Muscle of leg (tissue), 16 donors: ENCODE data around the gene GOLGA6L24. TPM values are rescaled to one million over a fixed set of nuclear protein-coding genes. Genes with fewer than 3 reads are reported as not detected.
"Not testable (repeated sequence)": the region's sequence is repeated elsewhere in the genome, so short reads cannot be mapped to it uniquely, and the experiment has no call there.

Experiments
- DNase-seq: peaks from one replicate; pipeline ENCODE4 v3.0.0; 2013
- H3K27ac ChIP-seq: one replicate; pipeline ENCODE4 v1.5.1; 2013; ENCODE audit warnings: mild to moderate bottlenecking, low read length, control low read depth
- H3K27me3 ChIP-seq: one replicate; pipeline ENCODE4 v1.6.1; 2013; ENCODE audit warnings: low read length; ENCODE audit not compliant: control insufficient read depth, insufficient read depth
- H3K36me3 ChIP-seq: one replicate; pipeline ENCODE4 v1.6.1; 2013; ENCODE audit warnings: low read length; ENCODE audit not compliant: control insufficient read depth, insufficient read depth
- H3K4me1 ChIP-seq: one replicate; pipeline ENCODE4 v1.6.1; 2013; ENCODE audit warnings: low read length; ENCODE audit not compliant: control insufficient read depth, insufficient read depth
- H3K4me3 ChIP-seq: one replicate; pipeline ENCODE4 v1.5.1; 2013; ENCODE audit warnings: low read length, control low read depth
- H3K9me3 ChIP-seq: replicated peaks from 2 replicates; pipeline ENCODE4 v1.6.1; 2013; ENCODE audit warnings: low read depth, low read length; ENCODE audit not compliant: control insufficient read depth
- WGBS: methylation state at CpG from one replicate; pipeline ENCODE4 v1.1.5; 2013; ENCODE audit warnings: missing lambda C conversion rate; ENCODE audit not compliant: insufficient coverage; 5-methylcytosine and 5-hydroxymethylcytosine counted together
- long read RNA-seq, 11 donors: transcript quantifications; one replicate each; lab custom pipeline, GENCODE V29; 2026
- polyA plus RNA-seq, 8 donors: library from polyadenylated mRNA; unstranded; fragments of 120-200 nt; gene quantifications; one replicate each; pipeline versions ENCODE4 v1.2.1 to v1.2.3, GENCODE V29; 2013; ENCODE audit warnings: inconsistent platforms in 1 of 8, low replicate concordance in 1 of 8; ENCODE audit not compliant: insufficient read length in 8 of 8, insufficient read depth in 1 of 8
- total RNA-seq: library from RNA; stranded (reverse); fragments of 120-200 nt; gene quantifications from one replicate; pipeline ENCODE4 v1.2.4, GENCODE V29; 2013

The GOLGA6L24 gene, protein sequence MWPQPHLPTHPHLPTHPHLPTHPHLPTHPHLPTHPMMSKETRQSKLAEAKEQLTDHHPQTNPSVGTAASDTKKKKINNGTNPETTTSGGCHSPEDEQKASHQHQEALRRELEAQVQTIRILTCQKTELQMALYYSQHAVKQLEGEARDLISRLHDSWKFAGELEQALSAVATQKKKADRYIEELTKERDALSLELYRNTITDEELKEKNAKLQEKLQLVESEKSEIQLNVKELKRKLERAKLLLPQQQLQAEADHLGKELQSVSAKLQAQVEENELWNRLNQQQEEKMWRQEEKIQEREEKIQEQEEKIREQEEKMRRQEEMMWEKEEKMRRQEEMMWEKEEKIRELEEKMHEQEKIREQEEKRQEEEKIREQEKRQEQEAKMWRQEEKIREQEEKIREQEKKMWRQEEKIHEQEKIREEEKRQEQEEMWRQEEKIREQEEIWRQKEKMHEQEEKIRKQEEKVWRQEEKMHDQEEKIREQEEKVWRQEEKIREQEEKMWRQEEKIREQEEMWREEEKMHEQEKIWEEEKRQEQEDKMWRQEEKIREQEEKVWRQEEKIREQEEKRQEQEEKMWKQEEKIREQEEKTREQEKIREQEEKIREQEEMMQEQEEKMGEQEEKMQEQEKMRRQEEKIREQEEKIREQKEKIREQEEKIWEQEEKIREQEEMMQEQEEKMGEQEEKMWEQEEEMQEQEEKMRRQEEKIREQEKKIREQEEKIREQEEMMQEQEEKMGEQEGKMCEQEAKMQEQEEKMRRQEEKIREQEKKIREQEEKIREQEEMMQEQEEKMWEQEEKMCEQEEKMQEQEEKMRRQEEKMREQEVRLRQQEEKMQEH
- total RNA-seq: not detected
- under 1 TPM in 5 of 8 donors, not detected in 3; 0.04 to 0.11 (median 0.09) TPM for polyA plus RNA-seq
- long read RNA-seq, donor 1: 0 reads
- long read RNA-seq, donor 2: 0 reads
- long read RNA-seq, donor 3: 0 reads
- long read RNA-seq, donor 4: 0 reads
- long read RNA-seq, donor 5: 0 reads
- long read RNA-seq, donor 6: 0 reads
- long read RNA-seq, donor 7: 0 reads
- long read RNA-seq, donor 8: 0 reads
- long read RNA-seq, donor 9: 0 reads
- long read RNA-seq, donor 10: 0 reads
- long read RNA-seq, donor 11: 0 reads

DNA sequence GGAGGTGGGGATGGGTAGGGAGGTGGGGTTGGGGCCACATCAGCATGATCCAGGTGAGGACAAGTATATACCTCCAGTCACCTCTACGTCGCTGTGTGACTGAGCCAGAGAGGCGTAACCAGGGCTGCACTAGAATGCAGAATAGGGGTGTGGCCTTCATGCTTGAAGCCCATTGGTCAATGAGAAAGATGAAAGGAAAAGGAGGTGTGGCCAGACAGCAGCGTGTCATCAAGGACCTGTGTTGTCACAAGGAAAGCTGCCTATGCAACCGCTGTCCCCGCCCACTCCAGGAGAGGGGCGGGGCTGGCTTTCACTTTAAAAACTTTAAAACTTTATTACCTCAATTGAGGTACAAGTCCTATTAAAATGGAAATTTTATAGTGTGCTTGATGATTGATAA, at the start of gene GOLGA6L24:
Gene GOLGA6L24 (minus strand): TSS at position 101 of the 400 bp plus-strand sequence. CDS start 61 bp downstream, at position 40.
- H3K36me3 ChIP-seq, H3K4me3 ChIP-seq, DNase-seq, H3K4me1 ChIP-seq, H3K27me3 ChIP-seq, H3K9me3 ChIP-seq, H3K27ac ChIP-seq: not testable (repeated sequence)
- whole genome bisulfite sequencing: no CpG with 5 or more reads among the region's 7 CpGs

DNA sequence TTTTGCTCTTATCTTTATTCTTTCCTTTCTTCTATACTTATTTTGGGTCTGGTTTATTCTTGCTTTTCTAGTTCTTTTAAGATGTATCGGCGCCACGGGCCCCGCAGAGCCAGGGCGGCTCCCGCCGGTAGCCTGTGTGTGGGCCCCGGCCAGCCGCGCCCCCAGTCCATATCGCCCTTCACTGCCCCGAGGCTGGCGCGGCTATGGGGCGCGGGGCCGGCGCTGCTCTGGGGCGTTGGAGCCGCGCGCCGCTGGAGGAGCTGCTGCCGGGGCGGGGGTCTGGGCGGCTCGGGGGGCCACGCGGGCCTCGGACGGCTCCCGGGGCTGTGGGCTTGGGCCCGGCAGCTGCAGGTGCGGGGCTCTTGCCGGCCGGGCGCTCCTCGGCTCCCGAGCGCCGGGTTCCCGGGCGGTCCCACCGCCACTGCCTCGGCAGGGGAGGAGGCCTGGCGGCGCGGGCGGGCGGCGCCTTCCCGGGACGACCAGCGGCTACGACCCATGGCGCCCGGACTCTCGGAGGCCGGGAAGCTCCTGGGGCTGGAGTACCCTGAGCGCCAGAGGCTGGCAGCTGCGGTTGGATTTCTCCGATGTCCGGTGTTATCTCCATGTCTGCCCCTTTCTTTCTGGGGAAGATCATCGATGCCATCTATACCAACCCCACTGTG, 45.0 kb upstream of the GOLGA6L24 start:
- WGBS: no CpG with 5 or more reads among the region's 64 CpGs
- not testable (repeated sequence) for H3K4me3 ChIP-seq

DNA sequence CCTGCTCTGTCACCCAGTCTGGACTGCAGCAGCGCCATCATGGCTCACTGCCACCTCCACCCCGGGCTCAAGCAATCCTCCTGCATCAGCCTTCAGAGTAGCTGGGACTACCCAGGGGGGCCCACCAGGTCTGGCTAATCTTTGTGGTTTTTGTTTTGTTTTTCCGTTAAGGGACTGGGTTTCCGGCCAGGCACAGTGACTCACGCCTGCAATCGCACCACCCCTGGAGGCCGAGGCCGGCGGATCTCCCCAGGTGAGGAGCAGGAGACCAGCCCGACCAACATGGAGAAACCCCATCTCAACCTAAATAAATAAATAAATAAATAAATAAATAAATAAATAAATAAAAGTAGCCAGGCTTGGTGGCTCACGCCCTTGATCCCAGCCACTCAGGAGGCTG, 38.1 kb upstream of the GOLGA6L24 start:
- not testable (repeated sequence) for DNase-seq, H3K9me3 ChIP-seq, H3K27ac ChIP-seq, H3K36me3 ChIP-seq, H3K27me3 ChIP-seq, H3K4me1 ChIP-seq, H3K4me3 ChIP-seq
- no CpG with 5 or more reads among the region's 11 CpGs for WGBS

More for the DNA sequence above, 45.0 kb upstream of the GOLGA6L24 start:
- not testable (repeated sequence) for DNase-seq, H3K27ac ChIP-seq, H3K27me3 ChIP-seq, H3K36me3 ChIP-seq, H3K9me3 ChIP-seq, H3K4me1 ChIP-seq

DNA sequence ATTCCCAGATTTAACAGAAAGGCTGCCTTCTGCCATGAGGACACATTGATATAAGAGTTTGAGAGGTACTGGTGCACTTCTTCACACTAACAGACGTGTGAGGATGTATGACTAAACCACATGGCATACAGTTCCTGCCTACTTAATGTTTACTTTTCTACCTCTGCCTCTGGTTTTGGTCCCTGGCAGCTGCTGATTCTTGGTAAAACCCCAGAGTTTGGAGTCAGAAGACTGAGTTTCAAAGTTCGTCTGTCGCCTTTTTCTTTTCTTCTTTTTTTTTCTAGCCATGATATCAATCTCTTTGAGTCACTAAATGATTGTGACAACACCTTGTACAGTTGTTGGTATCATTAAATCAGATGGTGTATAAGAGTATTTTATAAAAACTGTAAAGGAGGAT, 22.2 kb upstream of the GOLGA6L24 start:
- H3K9me3 ChIP-seq, H3K4me3 ChIP-seq, H3K27ac ChIP-seq, H3K36me3 ChIP-seq, DNase-seq, H3K27me3 ChIP-seq, H3K4me1 ChIP-seq: not testable (repeated sequence)
- WGBS: no CpG with 5 or more reads among the region's 3 CpGs

DNA sequence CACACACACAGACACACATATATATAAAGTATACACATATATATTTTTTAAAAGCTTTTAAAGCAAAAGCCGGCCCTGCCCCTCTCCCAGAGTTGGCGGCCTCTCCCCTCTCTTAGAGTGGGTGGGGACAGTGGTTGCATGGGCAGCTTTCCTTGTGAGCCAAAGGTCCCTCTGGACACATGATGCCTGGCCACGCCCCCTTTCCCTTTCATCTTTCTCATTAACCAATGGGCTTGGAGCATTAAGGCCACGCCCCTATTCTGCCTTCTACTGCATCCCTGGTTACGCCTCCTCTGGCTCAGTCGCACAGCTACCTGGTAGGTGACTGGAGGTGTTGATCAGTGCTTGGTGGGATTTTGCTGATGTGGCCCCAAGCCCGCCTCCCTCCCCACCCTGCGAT, 20.5 kb upstream of the GOLGA6L24 start, which contains the start of gene GOLGA8F:
Gene GOLGA8F (plus strand): TSS at position 301 of the 400 bp plus-strand sequence. CDS start 98 bp downstream, at position 399.
- H3K36me3 ChIP-seq, DNase-seq, H3K27ac ChIP-seq, H3K27me3 ChIP-seq, H3K4me1 ChIP-seq, H3K9me3 ChIP-seq, H3K4me3 ChIP-seq: not testable (repeated sequence)
- no CpG with 5 or more reads among the region's 8 CpGs for WGBS

DNA sequence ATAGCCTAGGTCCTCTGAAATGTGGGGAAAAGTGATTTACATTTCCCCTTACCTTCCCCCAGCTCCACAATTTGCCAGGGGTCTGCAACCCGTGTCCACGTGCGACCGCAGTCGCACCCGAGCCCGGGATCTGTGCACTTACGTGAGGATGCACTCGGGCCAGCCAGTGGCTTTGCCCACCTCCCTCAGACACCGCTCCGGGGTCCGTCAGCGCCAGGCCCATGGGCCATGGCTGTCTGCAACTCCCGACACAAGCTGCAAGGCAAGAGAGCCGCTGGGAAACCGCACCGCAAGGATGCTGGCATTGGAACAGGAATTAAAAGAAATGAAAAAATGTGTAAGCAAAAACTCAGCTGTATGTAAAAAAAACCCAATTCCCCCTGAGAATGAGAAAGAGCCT, 7.6 kb upstream of the GOLGA6L24 start:
- DNase-seq, H3K36me3 ChIP-seq, H3K27me3 ChIP-seq, H3K4me3 ChIP-seq, H3K9me3 ChIP-seq, H3K4me1 ChIP-seq, H3K27ac ChIP-seq: not testable (repeated sequence)
- WGBS: no CpG with 5 or more reads among the region's 17 CpGs

DNA sequence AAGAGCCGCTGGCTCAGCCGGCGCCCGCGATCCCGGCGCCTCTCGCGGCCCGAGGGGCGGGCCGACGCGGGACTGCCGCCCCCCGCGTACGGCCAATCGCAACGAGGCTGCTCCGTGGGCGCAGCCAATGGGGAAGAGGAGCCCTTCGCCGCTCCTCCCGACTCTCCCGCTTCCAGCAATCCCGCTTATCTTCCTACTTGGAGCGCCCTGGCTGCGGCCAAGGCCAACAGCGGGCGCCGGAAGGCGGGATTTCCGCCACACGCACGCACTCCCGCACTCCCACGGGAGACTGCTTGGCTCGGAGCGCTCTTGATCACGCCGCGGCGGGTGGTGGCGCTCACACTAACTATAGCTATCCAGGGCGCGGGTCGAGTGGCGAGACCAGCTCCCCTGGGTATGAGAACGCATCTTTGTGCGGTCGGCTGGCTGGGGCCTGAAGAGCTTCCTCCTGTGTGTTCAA, 35.7 kb downstream of the GOLGA6L24 start, which contains the start of gene HERC2:
Gene HERC2 (minus strand): TSS at position 51 of the 460 bp plus-strand sequence. CDS start 746 bp downstream, outside the sequence.
- DNase-seq, H3K27me3 ChIP-seq, H3K4me1 ChIP-seq, H3K36me3 ChIP-seq, H3K9me3 ChIP-seq, H3K27ac ChIP-seq: not testable (repeated sequence)
- no CpG with 5 or more reads among the region's 52 CpGs for WGBS
- peak within 1 kb of the TSS; percentile 27 for H3K4me3 ChIP-seq

DNA sequence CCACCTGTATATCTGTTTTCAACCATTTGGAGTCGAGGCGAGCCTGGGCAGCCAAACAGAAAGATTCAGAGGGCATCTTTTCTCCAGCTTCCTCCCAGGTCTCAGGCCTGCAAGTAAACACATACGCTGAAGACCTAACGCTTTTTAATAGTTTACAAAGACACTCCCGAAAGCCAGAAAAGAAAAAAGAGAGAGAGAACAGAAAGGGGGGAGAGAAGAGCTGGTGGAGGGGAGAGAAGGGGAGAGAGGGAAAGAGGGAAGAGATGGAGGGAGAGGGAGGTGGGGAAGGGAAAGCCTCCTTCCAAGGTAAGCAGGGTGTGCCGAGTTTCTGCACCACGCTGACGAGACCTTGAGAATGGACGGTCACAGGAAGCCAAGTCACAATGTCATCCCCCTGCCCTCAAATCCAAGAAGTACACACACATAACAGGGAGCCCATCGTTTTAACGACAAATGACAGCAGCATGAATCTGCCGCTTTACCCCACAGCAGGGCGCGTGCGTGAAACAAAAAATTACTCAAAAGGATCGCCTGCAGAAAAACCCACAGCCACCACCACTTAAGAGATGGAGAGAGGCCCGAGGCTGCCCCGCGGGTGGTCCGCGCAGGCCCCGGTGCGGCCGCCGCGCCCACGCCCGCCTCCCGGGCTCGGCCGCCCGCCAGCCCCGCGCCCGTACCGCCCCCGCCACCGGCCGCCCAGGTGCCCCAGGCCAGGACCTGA, 36.4 kb downstream of the GOLGA6L24 start:
- H3K4me1 ChIP-seq, H3K27ac ChIP-seq, H3K27me3 ChIP-seq, H3K9me3 ChIP-seq, H3K36me3 ChIP-seq: not testable (repeated sequence)
- peak; percentile 2 for DNase-seq
- WGBS: no CpG with 5 or more reads among the region's 39 CpGs
- peak overlapping the region; percentile 27 for H3K4me3 ChIP-seq

DNA sequence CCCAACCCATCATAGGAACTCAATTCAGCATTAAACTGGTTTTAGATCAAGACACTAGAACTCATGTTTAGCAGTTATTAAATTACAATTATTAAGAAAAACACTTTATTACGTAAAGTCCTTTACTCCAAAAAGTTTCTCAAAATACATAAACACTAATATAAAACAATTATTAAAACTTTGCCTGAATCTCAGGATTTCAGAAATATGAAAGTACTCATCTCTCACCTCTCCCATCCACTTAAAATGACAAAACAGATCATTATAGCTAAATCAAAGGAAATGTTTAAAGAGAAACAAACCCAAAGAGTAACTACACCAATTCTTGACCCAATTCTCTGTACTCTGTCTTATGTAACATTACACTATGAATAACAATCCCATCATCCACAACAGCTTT, 38.2 kb downstream of the GOLGA6L24 start:
- H3K4me1 ChIP-seq, H3K9me3 ChIP-seq, H3K27ac ChIP-seq, H3K36me3 ChIP-seq, H3K4me3 ChIP-seq, DNase-seq, H3K27me3 ChIP-seq: not testable (repeated sequence)
- WGBS: no CpG with 5 or more reads among the region's 1 CpG
